AG04450 (cell line): Measurements from ENCODE around the gene TGFBR1. TPM values are rescaled to one million over a fixed set of nuclear protein-coding genes. Genes with fewer than 3 reads are reported as not detected.
A peak's percentile ranks its signal among the peaks of the same experiment; 100 is the strongest.

Source experiments
- CTCF ChIA-PET: fragments of 300-600, 350-600 bp; formaldehyde crosslinking; extraction: SDS; loops from one replicate; lab custom pipeline; 2022; ENCODE audit warnings: antibody characterized with exemption, inconsistent platforms; lab: Charles Lee
- POLR2A ChIA-PET: fragments of 350-600 bp; formaldehyde crosslinking; extraction: SDS; loops from one replicate; lab custom pipeline; 2021; ENCODE audit warnings: antibody characterized with exemption, inconsistent platforms; lab: Yijun Ruan, JAX
- DNase-seq: peaks from one replicate; pipeline ENCODE4 v3.0.0-alpha.2; 2011; ENCODE audit warnings: low read depth, low spot score
- H3K27ac ChIP-seq: one replicate; pipeline ENCODE4 v1.5.1; 2012; ENCODE audit warnings: low read depth, low read length, control low read depth
- H3K27me3 ChIP-seq: one replicate; pipeline ENCODE4 v1.6.0; 2012; ENCODE audit warnings: low read length; ENCODE audit not compliant: control insufficient read depth, insufficient read depth
- H3K4me3 ChIP-seq: 2 replicates; pipeline ENCODE4 v1.5.1; 2011; ENCODE audit warnings: mild to moderate bottlenecking, low read depth, low read length, control low read depth
- H3K9me3 ChIP-seq: 2 replicates; pipeline ENCODE4 v1.5.1; 2012; ENCODE audit warnings: low read length; ENCODE audit not compliant: control insufficient read depth, insufficient read depth
- CTCF ChIP-seq: IDR thresholded peaks from 2 replicates; pipeline ENCODE4 v1.5.1; 2011; ENCODE audit warnings: low read depth, low read length, control low read depth, inconsistent platforms
- polyA plus RNA-seq: library from polyadenylated mRNA; depleted of rRNA; stranded (reverse); fragments of >200 nt; gene quantifications from 2 replicates; pipeline ENCODE4 v1.2.3, GENCODE V29; 2011

Gene TGFBR1
- polyA plus RNA-seq, 1 experiment, result 86.3 TPM

- CTCF ChIA-PET, result interaction anchor here (0.6 kb wide), 1 partner anchor 1253 kb away, joined by 3 read pairs; no protein-coding TSS in a partner anchor
- no peak for DNase-seq
- TF ChIP-seq CTCF, result no peak
These were observed 33.4 kb upstream of the TGFBR1 start for GRCh38 chr9:99071313-99072039.

GRCh38 chr9:99072040-99072394, 32.9 kb upstream of the TGFBR1 start:
- Histone ChIP-seq H3K27me3 (no peaks in the 10 kb centered on the region), H3K9me3 (no peaks in the 10 kb centered on the region), H3K27ac (no peak overlapping the region), H3K4me3 (no peak overlapping the region)
- ChIA-PET POLR2A (no interaction called here), CTCF (interaction anchor here (0.6 kb wide), 1 partner anchor 1253 kb away, joined by 3 read pairs; no protein-coding TSS in a partner anchor)
- no peak for TF ChIP-seq CTCF
- no peak for DNase-seq

More at GRCh38 chr9:99071313-99072039, 33.4 kb upstream of the TGFBR1 start:
- H3K27ac ChIP-seq, result peak overlapping the region; percentile 11
- H3K4me3 ChIP-seq, result no peak overlapping the region
- POLR2A ChIA-PET, result interaction anchor here (0.7 kb wide), 1 partner anchor 36 kb away, joined by 4 read pairs; no protein-coding TSS in a partner anchor
- H3K9me3 ChIP-seq, result no peaks in the 10 kb centered on the region
- H3K27me3 ChIP-seq, result no peaks in the 10 kb centered on the region

- Histone ChIP-seq H3K27ac (no peak overlapping the region), H3K4me3 (no peak overlapping the region), H3K27me3 (no peaks in the 10 kb centered on the region), H3K9me3 (no peaks in the 10 kb centered on the region)
- ChIA-PET CTCF (no interaction called here), POLR2A (no interaction called here)
- no peak for DNase-seq
- no peak for TF ChIP-seq CTCF
These were observed 31.6 kb upstream of the TGFBR1 start for GRCh38 chr9:99073347-99073746.

GRCh38 chr9:99073985-99074901, 30.7 kb upstream of the TGFBR1 start:
- Histone ChIP-seq H3K27ac (no peak overlapping the region), H3K27me3 (no peaks in the 10 kb centered on the region), H3K4me3 (no peak overlapping the region), H3K9me3 (no peaks in the 10 kb centered on the region)
- TF ChIP-seq CTCF, result no peak
- DNase-seq, result no peak
- POLR2A ChIA-PET, result no interaction called here
- CTCF ChIA-PET, result no interaction called here

GRCh38 chr9:99074902-99075245, 30.0 kb upstream of the TGFBR1 start:
- no peak overlapping the region for H3K27ac ChIP-seq
- H3K4me3 ChIP-seq, result no peak overlapping the region
- CTCF ChIA-PET, result no interaction called here
- H3K9me3 ChIP-seq, result no peaks in the 10 kb centered on the region
- TF ChIP-seq CTCF, result no peak
- H3K27me3 ChIP-seq, result no peaks in the 10 kb centered on the region
- POLR2A ChIA-PET, result no interaction called here
- DNase-seq, result no peak
